GM23248 (cell line): ENCODE measurements around the gene ARHGAP24. TPM values are rescaled to one million over a fixed set of nuclear protein-coding genes. Genes with fewer than 3 reads are reported as not detected.
A peak's percentile ranks its signal among the peaks of the same experiment; 100 is the strongest.

Experiments
- DNase-seq: peaks from one replicate; pipeline ENCODE4 v3.0.0-alpha.2; 2015
- H2AFZ ChIP-seq: fragments of 200-600 bp; sonication (generic); 2 replicates; pipeline ENCODE4 v1.6.1; 2016; ENCODE audit warnings: antibody characterized with exemption
- H3F3A ChIP-seq: fragments of 200-600 bp; sonication (generic); 2 replicates; pipeline ENCODE4 v1.6.1; 2016; ENCODE audit warnings: mild to moderate bottlenecking, antibody characterized with exemption, mixed run types; ENCODE audit not compliant: insufficient read depth
- H3K27ac ChIP-seq: fragments of 200-600 bp; sonication (generic); 2 replicates; pipeline ENCODE4 v1.5.1; 2016; ENCODE audit warnings: mild to moderate bottlenecking
- H3K27me3 ChIP-seq: fragments of 200-600 bp; sonication (generic); replicated peaks from 2 replicates; pipeline ENCODE4 v1.6.1; 2016; ENCODE audit warnings: mild to moderate bottlenecking; ENCODE audit not compliant: insufficient read depth
- H3K36me3 ChIP-seq: fragments of 200-600 bp; sonication (generic); 2 replicates; pipeline ENCODE4 v1.6.1; 2016; ENCODE audit warnings: low read depth, mild to moderate bottlenecking
- H3K4me1 ChIP-seq: fragments of 200-600 bp; sonication (generic); 2 replicates; pipeline ENCODE4 v1.6.1; 2016; ENCODE audit warnings: mild to moderate bottlenecking; ENCODE audit not compliant: insufficient read depth
- H3K4me2 ChIP-seq: fragments of 200-600 bp; sonication (generic); one replicate; pipeline ENCODE4 v1.6.1; 2016; ENCODE audit warnings: mild to moderate bottlenecking; ENCODE audit not compliant: unreplicated experiment
- H3K4me3 ChIP-seq: fragments of 200-600 bp; sonication (generic); 2 replicates; pipeline ENCODE4 v1.5.1; 2016; ENCODE audit warnings: mild to moderate bottlenecking
- H3K79me2 ChIP-seq: fragments of 200-600 bp; sonication (generic); 2 replicates; pipeline ENCODE4 v1.6.1; 2016; ENCODE audit warnings: mild to moderate bottlenecking; ENCODE audit not compliant: insufficient read depth
- H3K9ac ChIP-seq: fragments of 200-600 bp; sonication (generic); 2 replicates; pipeline ENCODE4 v1.6.1; 2016; ENCODE audit warnings: mild to moderate bottlenecking
- H3K9me2 ChIP-seq: fragments of 200-600 bp; sonication (generic); 2 replicates; pipeline ENCODE4 v1.6.1; 2016; ENCODE audit warnings: mixed run types, mild to moderate bottlenecking, moderate library complexity; ENCODE audit not compliant: insufficient read depth
- H3K9me3 ChIP-seq: fragments of 200-600 bp; sonication (generic); one replicate; pipeline ENCODE4 v1.6.1; 2017; ENCODE audit warnings: low read depth
- H4K20me1 ChIP-seq: fragments of 200-600 bp; sonication (generic); 2 replicates; pipeline ENCODE4 v1.6.0; 2016; ENCODE audit not compliant: insufficient read depth
- EZH2 ChIP-seq: fragments of 200-600 bp; sonication (generic); IDR thresholded peaks from 2 replicates; pipeline ENCODE4 v1.6.1; 2018; ENCODE audit warnings: antibody characterized with exemption, mild to moderate bottlenecking; ENCODE audit not compliant: insufficient read depth, poor library complexity, severe bottlenecking
- EZH2phosphoT487 ChIP-seq: fragments of 200-600 bp; sonication (generic); IDR thresholded peaks from 2 replicates; pipeline ENCODE4 v1.6.1; 2018; ENCODE audit warnings: antibody characterized with exemption, moderate library complexity, mild to moderate bottlenecking, low read depth; ENCODE audit not compliant: insufficient read depth
- WGBS, 2 experiments: methylation state at CpG; one replicate each; pipeline ENCODE4 v1.1.6; 2015 to 2017; ENCODE audit warnings: low lambda C conversion rate in 2 of 2, low coverage in 1 of 2; ENCODE audit errors: missing lambda C conversion rate in 2 of 2; 5-methylcytosine and 5-hydroxymethylcytosine counted together
- in situ Hi-C: fragments of 300-500 bp; cut with MboI; formaldehyde crosslinking; loops from 2 replicates; pipeline ENCODE4 v1.15.0; 2020
- polyA plus RNA-seq: library from polyadenylated mRNA; unstranded; fragments of >200 nt; fragmentation: Nextera tagmentation; extraction: Ambion mirVana; gene quantifications from 2 replicates; pipeline ENCODE4 v1.2.1, GENCODE V29; 2016
- total RNA-seq: library from RNA; depleted of rRNA; stranded (reverse); fragments of >200 nt; shearing (Covaris generic); gene quantifications from 2 replicates; pipeline ENCODE4 v1.2.3, GENCODE V29; 2014

ARHGAP24 gene
- total and polyA plus RNA-seq, 2 experiments from 2014 or later = 24.1 to 31.6 TPM

GRCh38 chr4:85557016-85557901 is 82.3 kb downstream of the ARHGAP24 start:
- H3K9ac ChIP-seq = no peak overlapping the region
- no peaks in the 10 kb centered on the region for H3K9me3 ChIP-seq
- no peak overlapping the region for H3K27ac ChIP-seq
- no peak overlapping the region for H2AFZ ChIP-seq
- TF ChIP-seq EZH2 = no peak
- TF ChIP-seq EZH2phosphoT487 = no peak
- H3K9me2 ChIP-seq = no peaks in the 10 kb centered on the region
- H3F3A ChIP-seq = no peaks in the 10 kb centered on the region
- no peak overlapping the region for H3K4me2 ChIP-seq
- in situ Hi-C loops = loop anchor here (25.0 kb wide), 1 partner anchor 95 kb away; no protein-coding TSS in a partner anchor
- H3K27me3 ChIP-seq = no peaks in the 10 kb centered on the region
- H3K36me3 ChIP-seq = no peaks in the 10 kb centered on the region
- WGBS, 2 experiments = 79 to 83% methylated on average over 6 of the region's 6 CpGs
- no peak overlapping the region for H3K4me3 ChIP-seq
- H3K4me1 ChIP-seq = no peaks in the 10 kb centered on the region
- peaks cover 8% of the 10 kb centered on the region for H3K79me2 ChIP-seq
- no peak for DNase-seq
- H4K20me1 ChIP-seq = no peaks in the 10 kb centered on the region

GRCh38 chr4:85565761-85566480 is 91.0 kb downstream of the ARHGAP24 start:
- Histone ChIP-seq H3K36me3 (no peaks in the 10 kb centered on the region), H3K9me2 (no peaks in the 10 kb centered on the region), H3K9me3 (no peaks in the 10 kb centered on the region), H3F3A (peaks cover 12% of the 10 kb centered on the region), H3K27me3 (no peaks in the 10 kb centered on the region), H3K27ac (peak overlapping the region; percentile 18; the same call in 1 of the 2 replicates), H3K4me3 (no peak overlapping the region), H3K79me2 (peaks cover 9% of the 10 kb centered on the region; the same call in 1 of the 2 replicates), H3K4me2 (peak overlapping the region; percentile 7), H2AFZ (no peak overlapping the region), H3K9ac (no peak overlapping the region), H3K4me1 (peaks cover 11% of the 10 kb centered on the region), H4K20me1 (no peaks in the 10 kb centered on the region)
- DNase-seq = peak; percentile 64
- no peak for TF ChIP-seq EZH2
- TF ChIP-seq EZH2phosphoT487 = no peak
- in situ Hi-C loops = loop anchor here (25.0 kb wide), 1 partner anchor 104 kb away; no protein-coding TSS in a partner anchor
- WGBS, 2 experiments = 85 to 89% methylated on average over 4 of the region's 4 CpGs

- 95 to 100% methylated on average over 2 of the region's 2 CpGs for WGBS, 2 experiments
These were observed 94.9 kb downstream of the ARHGAP24 start for GRCh38 chr4:85569730-85570299.

GRCh38 chr4:85570388-85570787 is 95.4 kb downstream of the ARHGAP24 start:
- no peaks in the 10 kb centered on the region for H4K20me1 ChIP-seq
- peaks cover 11% of the 10 kb centered on the region for H3K4me1 ChIP-seq
- H3K79me2 ChIP-seq = peaks cover 9% of the 10 kb centered on the region; the same call in 1 of the 2 replicates
- no peak for DNase-seq
- no peak overlapping the region for H3K27ac ChIP-seq
- no peaks in the 10 kb centered on the region for H3K9me3 ChIP-seq
- H3K27me3 ChIP-seq = no peaks in the 10 kb centered on the region
- no peak overlapping the region for H3K4me2 ChIP-seq
- H3K9ac ChIP-seq = no peak overlapping the region
- H3K9me2 ChIP-seq = no peaks in the 10 kb centered on the region
- H3F3A ChIP-seq = peaks cover 12% of the 10 kb centered on the region
- H2AFZ ChIP-seq = no peak overlapping the region
- no peaks in the 10 kb centered on the region; the same call in 1 of the 2 replicates for H3K36me3 ChIP-seq
- H3K4me3 ChIP-seq = no peak overlapping the region
- in situ Hi-C loops = loop anchor here (25.0 kb wide), 1 partner anchor 108 kb away; no protein-coding TSS in a partner anchor
- WGBS, 2 experiments = 95 to 99% methylated on average over 3 of the region's 3 CpGs
- TF ChIP-seq EZH2 (no peak), EZH2phosphoT487 (no peak)

More at GRCh38 chr4:85569730-85570299, 94.9 kb downstream of the ARHGAP24 start:
- Histone ChIP-seq H3K4me3 (no peak overlapping the region), H3K4me2 (no peak overlapping the region), H4K20me1 (no peaks in the 10 kb centered on the region), H2AFZ (no peak overlapping the region), H3K9me3 (no peaks in the 10 kb centered on the region), H3K79me2 (peaks cover 9% of the 10 kb centered on the region; the same call in 1 of the 2 replicates), H3F3A (peaks cover 12% of the 10 kb centered on the region), H3K9me2 (no peaks in the 10 kb centered on the region), H3K4me1 (peaks cover 11% of the 10 kb centered on the region), H3K27me3 (no peaks in the 10 kb centered on the region), H3K9ac (no peak overlapping the region), H3K36me3 (no peaks in the 10 kb centered on the region; the same call in 1 of the 2 replicates), H3K27ac (no peak overlapping the region)
- in situ Hi-C loops = loop anchor here (25.0 kb wide), 1 partner anchor 108 kb away; no protein-coding TSS in a partner anchor
- no peak for TF ChIP-seq EZH2phosphoT487
- TF ChIP-seq EZH2 = no peak
- DNase-seq = no peak
